HepG2 (cell line): ENCODE measurements around the gene MADD. TPM values are rescaled to one million over a fixed set of nuclear protein-coding genes. Genes with fewer than 3 reads are reported as not detected.

Source experiments
- ARNTL ChIP-seq: sonication (generic); formaldehyde crosslinking; IDR thresholded peaks from 2 replicates; pipeline ENCODE4 v1.4.0; 2020; ENCODE audit warnings: mild to moderate bottlenecking, missing genetic modification reagents
- BCLAF1 ChIP-seq: fragments of 450-650 bp; IDR thresholded peaks from 2 replicates; pipeline ENCODE4 v1.6.1; 2017; ENCODE audit warnings: mild to moderate bottlenecking
- CENPBD1 ChIP-seq: sonication (generic); formaldehyde crosslinking; IDR thresholded peaks from 2 replicates; pipeline ENCODE4 v1.8.0; 2022; ENCODE audit warnings: missing genetic modification reagents, low read depth, mild to moderate bottlenecking, borderline replicate concordance
- FOXC1 ChIP-seq: sonication (generic); formaldehyde crosslinking; IDR thresholded peaks from 2 replicates; pipeline ENCODE4 v1.8.0; 2022; ENCODE audit warnings: mild to moderate bottlenecking, missing genetic modification reagents, borderline replicate concordance
- IRX3 ChIP-seq: sonication (generic); formaldehyde crosslinking; IDR thresholded peaks from 2 replicates; pipeline ENCODE4 v1.8.1; 2023; ENCODE audit warnings: mild to moderate bottlenecking, low read depth, missing genetic modification reagents, borderline replicate concordance
- PBX3 ChIP-seq: sonication (generic); formaldehyde crosslinking; IDR thresholded peaks from 2 replicates; pipeline ENCODE4 v1.8.1; 2023; ENCODE audit warnings: missing genetic modification reagents, inconsistent platforms, borderline replicate concordance
- POGZ ChIP-seq: sonication (generic); formaldehyde crosslinking; IDR thresholded peaks from 2 replicates; pipeline ENCODE4 v1.4.0; 2020; ENCODE audit warnings: mild to moderate bottlenecking, missing genetic modification reagents
- PRDM10 ChIP-seq: sonication (generic); formaldehyde crosslinking; IDR thresholded peaks from 2 replicates; pipeline ENCODE4 v1.4.0; 2020; ENCODE audit warnings: low read depth, missing genetic modification reagents
- RBAK ChIP-seq: sonication (generic); formaldehyde crosslinking; IDR thresholded peaks from 2 replicates; pipeline ENCODE4 v1.5.1; 2020; ENCODE audit warnings: mild to moderate bottlenecking, missing genetic modification reagents
- SNAPC5 ChIP-seq: sonication (generic); formaldehyde crosslinking; IDR thresholded peaks from 2 replicates; pipeline ENCODE4 v1.8.1; 2023; ENCODE audit warnings: mild to moderate bottlenecking, missing genetic modification reagents, borderline replicate concordance
- TBL1XR1 ChIP-seq: fragments of 150-350 bp; IDR thresholded peaks from 2 replicates; pipeline ENCODE4 v1.6.1; 2014; ENCODE audit warnings: borderline replicate concordance, low read length; ENCODE audit not compliant: partially characterized antibody
- ZBTB44 ChIP-seq: sonication (generic); formaldehyde crosslinking; IDR thresholded peaks from 2 replicates; pipeline ENCODE4 v1.4.0; 2020; ENCODE audit warnings: missing genetic modification reagents
- ZC3H13 ChIP-seq: sonication (generic); formaldehyde crosslinking; IDR thresholded peaks from 2 replicates; pipeline ENCODE4 v1.8.1; 2023; ENCODE audit warnings: mild to moderate bottlenecking, missing genetic modification reagents, moderate library complexity
- ZNF10 ChIP-seq: sonication (generic); formaldehyde crosslinking; IDR thresholded peaks from 2 replicates; pipeline ENCODE4 v1.4.0; 2020; ENCODE audit warnings: mild to moderate bottlenecking, low read depth, missing genetic modification reagents, borderline replicate concordance
- ZNF20 ChIP-seq: sonication (generic); formaldehyde crosslinking; IDR thresholded peaks from 2 replicates; pipeline ENCODE4 v1.4.0; 2020; ENCODE audit warnings: mild to moderate bottlenecking, moderate library complexity, missing genetic modification reagents
- ZNF234 ChIP-seq: sonication (generic); formaldehyde crosslinking; conservative IDR thresholded peaks from 2 replicates; pipeline ENCODE4 v1.5.1; 2020; ENCODE audit warnings: mild to moderate bottlenecking, missing genetic modification reagents
- ZNF543 ChIP-seq: sonication (generic); formaldehyde crosslinking; IDR thresholded peaks from 2 replicates; pipeline ENCODE4 v1.4.0; 2020; ENCODE audit warnings: mild to moderate bottlenecking, missing genetic modification reagents
- ZNF883 ChIP-seq: sonication (generic); formaldehyde crosslinking; IDR thresholded peaks from 2 replicates; pipeline ENCODE4 v1.5.1; 2020; ENCODE audit warnings: mild to moderate bottlenecking, missing genetic modification reagents; ENCODE audit errors: not compliant biosample characterization
- polyA plus RNA-seq, 8 experiments: library from polyadenylated mRNA; depleted of rRNA in 3 of 8; stranded (reverse) in 7 of 8; unstranded in 1 of 8; fragments of >200 nt; fragmentation: Illumina TruSeq in 4 of 8; extraction: Trizol in 4 of 8; gene quantifications; 2 replicates each; pipeline versions ENCODE4 v1.2.1 to v1.2.3, GENCODE V29; 2011 to 2016; ENCODE audit warnings: low read depth in 4 of 8, missing spikeins in 1 of 8, mixed read lengths in 1 of 8; ENCODE audit not compliant: insufficient read depth in 1 of 8
- total RNA-seq, 5 experiments: library from RNA; depleted of rRNA; stranded (reverse); fragments of >200 nt; fragmentation: Illumina TruSeq; extraction: Trizol; gene quantifications; 2 replicates each; pipeline ENCODE4 v1.2.3, GENCODE V29; 2016; ENCODE audit warnings: low read depth in 1 of 5

The MADD gene
- total and polyA plus RNA-seq, 2 of the 13 experiments (the other 11 are each of a cell fraction or from before 2014, with no cell fraction given) = 18.0 to 29.2 TPM

- TF ChIP-seq ZNF543 = peak; percentile 36; the same call in 1 of the 2 replicates
- TF ChIP-seq RBAK = no peak
- TF ChIP-seq SNAPC5 (CRISPR knock-in tag) = no peak
- peak; percentile 84 for TF ChIP-seq ZC3H13 (CRISPR knock-in tag)
- TF ChIP-seq PBX3 (CRISPR knock-in tag) = no peak
- no peak for TF ChIP-seq TBL1XR1
- TF ChIP-seq FOXC1 = peak; percentile 83
- TF ChIP-seq ZNF10 = no peak
- TF ChIP-seq ZNF234 (CRISPR knock-in tag) = no peak
- TF ChIP-seq ARNTL (CRISPR knock-in tag) = no peak; the same call in 1 of the 2 replicates
- no peak for TF ChIP-seq CENPBD1
- no peak for TF ChIP-seq ZNF883
- no peak for TF ChIP-seq ZNF20 (CRISPR knock-in tag)
- TF ChIP-seq BCLAF1 = no peak
- peak; percentile 99 for TF ChIP-seq PRDM10 (CRISPR knock-in tag)
- no peak for TF ChIP-seq ZBTB44 (CRISPR knock-in tag)
- TF ChIP-seq POGZ = no peak
- TF ChIP-seq IRX3 (CRISPR knock-in tag) = 0 out of 2 replicates have a peak, but pooled peaks have one; percentile 55
These were observed 718 bp upstream of the MADD start (continued) for GRCh38 chr11:47269002-47269828.
